Progenitor cell of endocrine pancreas (in vitro differentiated cells): ENCODE data around the gene OTOP2. TPM values are rescaled to one million over a fixed set of nuclear protein-coding genes. Genes with fewer than 3 reads are reported as not detected.

Source experiments
- DNase-seq: peaks from one replicate; pipeline ENCODE4 v3.0.0; 2021; ENCODE audit warnings: low spot score; ENCODE audit not compliant: unreplicated experiment
- H3K27ac Mint-ChIP-seq: 2 replicates; pipeline ENCODE4 v1.8.0; 2021; ENCODE audit warnings: mild to moderate bottlenecking, moderate library complexity, mixed read lengths
- H3K27me3 Mint-ChIP-seq: 2 replicates; pipeline ENCODE4 v1.8.0; 2021; ENCODE audit warnings: mixed read lengths
- H3K36me3 Mint-ChIP-seq: 2 replicates; pipeline ENCODE4 v1.8.0; 2022; ENCODE audit warnings: mixed read lengths; ENCODE audit not compliant: insufficient read depth
- H3K4me1 Mint-ChIP-seq: 2 replicates; pipeline ENCODE4 v1.8.0; 2021; ENCODE audit warnings: low read depth, mixed read lengths
- H3K4me3 Mint-ChIP-seq: 2 replicates; pipeline ENCODE4 v1.8.0; 2021; ENCODE audit warnings: low read depth, mild to moderate bottlenecking, moderate library complexity, mixed read lengths
- H3K9me3 Mint-ChIP-seq: 2 replicates; pipeline ENCODE4 v1.8.0; 2021; ENCODE audit warnings: low read depth, mixed read lengths
- CTCF ChIP-seq: fragments of 200-600 bp; sonication (generic); IDR thresholded peaks from one replicate; pipeline ENCODE4 v1.5.0; 2021; ENCODE audit warnings: antibody characterized with exemption, mild to moderate bottlenecking; ENCODE audit not compliant: unreplicated experiment
- total RNA-seq: library from RNA; stranded (reverse); gene quantifications from 2 replicates; pipeline ENCODE4 v1.2.1, GENCODE V29; 2021

Gene OTOP2
- total RNA-seq, 1 donor from 2014 or later: not detected

- DNase-seq: peak; percentile 81
- Mint-ChIP-seq H3K36me3 (no peaks in the 10 kb centered on the region), H3K9me3 (no peaks in the 10 kb centered on the region), H3K27ac (peak within 1 kb of the TSS; percentile 80), H3K4me1 (peaks cover 28% of the 10 kb centered on the region), H3K27me3 (peaks cover 16% of the 10 kb centered on the region), H3K4me3 (peak within 1 kb of the TSS; percentile 81)
- no peak for TF ChIP-seq CTCF
These were observed 48.3 kb downstream of the OTOP2 start, which contains the start of gene HID1 for GRCh38 chr17:74972107-74972972. Gene HID1 (minus strand): TSS chr17:74972759. CDS start chr17:74972656, 103 bp downstream.

GRCh38 chr17:74972973-74973328, 48.9 kb downstream of the OTOP2 start:
- Mint-ChIP-seq H3K4me1 (peaks cover 28% of the 10 kb centered on the region), H3K4me3 (peak overlapping the region; percentile 81), H3K9me3 (no peaks in the 10 kb centered on the region), H3K27ac (peak overlapping the region; percentile 64), H3K27me3 (peaks cover 18% of the 10 kb centered on the region), H3K36me3 (no peaks in the 10 kb centered on the region)
- DNase-seq: no peak
- TF ChIP-seq CTCF: no peak

- Mint-ChIP-seq H3K9me3 (no peaks in the 10 kb centered on the region), H3K27me3 (peaks cover 26% of the 10 kb centered on the region), H3K4me1 (peaks cover 17% of the 10 kb centered on the region), H3K4me3 (no peak overlapping the region), H3K36me3 (no peaks in the 10 kb centered on the region), H3K27ac (no peak overlapping the region)
- no peak for TF ChIP-seq CTCF
- no peak for DNase-seq
These were observed 51.9 kb downstream of the OTOP2 start for GRCh38 chr17:74975943-74976342.

- no peak overlapping the region for H3K4me3 Mint-ChIP-seq
- peaks cover 26% of the 10 kb centered on the region for H3K27me3 Mint-ChIP-seq
- H3K9me3 Mint-ChIP-seq: no peaks in the 10 kb centered on the region
- no peak overlapping the region for H3K27ac Mint-ChIP-seq
- no peak for DNase-seq
- H3K4me1 Mint-ChIP-seq: peaks cover 15% of the 10 kb centered on the region
- TF ChIP-seq CTCF: no peak
- no peaks in the 10 kb centered on the region for H3K36me3 Mint-ChIP-seq
These were observed 53.7 kb downstream of the OTOP2 start for GRCh38 chr17:74977802-74978201.

- no peak overlapping the region for H3K4me3 Mint-ChIP-seq
- H3K9me3 Mint-ChIP-seq: no peaks in the 10 kb centered on the region
- no peak for TF ChIP-seq CTCF
- peaks cover 22% of the 10 kb centered on the region for H3K27me3 Mint-ChIP-seq
- H3K36me3 Mint-ChIP-seq: no peaks in the 10 kb centered on the region
- DNase-seq: no peak
- H3K4me1 Mint-ChIP-seq: peaks cover 10% of the 10 kb centered on the region
- no peak overlapping the region for H3K27ac Mint-ChIP-seq
These were observed 54.2 kb downstream of the OTOP2 start for GRCh38 chr17:74978240-74978639.
